HG03565 (cell line): ENCODE measurements around the gene SCN4B.

ENCODE experiments used
- ATAC-seq: cut with Tn5 transposase; IDR thresholded peaks from one replicate; pipeline ENCODE4 v1.9.1; 2021; ENCODE audit warnings: mild to moderate bottlenecking, moderate library complexity; ENCODE audit not compliant: unreplicated experiment

Gene SCN4B

GRCh38 chr11:118132385-118133151, 20.1 kb downstream of the SCN4B start:
- ATAC-seq = no peak

GRCh38 chr11:118129471-118130172, 23.0 kb downstream of the SCN4B start:
- no peak for ATAC-seq

GRCh38 chr11:118128721-118129470, 23.7 kb downstream of the SCN4B start:
- no peak for ATAC-seq

- ATAC-seq = no peak
These were observed 24.3 kb downstream of the SCN4B start for GRCh38 chr11:118128310-118128709.

- no peak for ATAC-seq
These were observed 26.4 kb downstream of the SCN4B start for GRCh38 chr11:118126082-118126838.

- no peak for ATAC-seq
These were observed 27.6 kb downstream of the SCN4B start for GRCh38 chr11:118124929-118125535.

GRCh38 chr11:118120793-118121192, 31.8 kb downstream of the SCN4B start:
- no peak for ATAC-seq

- no peak for ATAC-seq
These were observed 34.6 kb downstream of the SCN4B start for GRCh38 chr11:118117790-118118601.

- no peak for ATAC-seq
These were observed 37.6 kb downstream of the SCN4B start for GRCh38 chr11:118115048-118115447.

- ATAC-seq = no peak
These were observed 38.4 kb downstream of the SCN4B start for GRCh38 chr11:118114266-118114665.

GRCh38 chr11:118112711-118113430, 39.8 kb downstream of the SCN4B start:
- ATAC-seq = no peak

GRCh38 chr11:118111744-118112035, 40.9 kb downstream of the SCN4B start:
- ATAC-seq = no peak

GRCh38 chr11:118111019-118111743, 41.4 kb downstream of the SCN4B start:
- ATAC-seq = no peak

GRCh38 chr11:118109231-118109630, 43.4 kb downstream of the SCN4B start:
- ATAC-seq = no peak

GRCh38 chr11:118108513-118108912, 44.1 kb downstream of the SCN4B start:
- no peak for ATAC-seq

- no peak for ATAC-seq
These were observed 45.8 kb downstream of the SCN4B start for GRCh38 chr11:118106789-118107335.

GRCh38 chr11:118105657-118106305, 46.8 kb downstream of the SCN4B start:
- ATAC-seq = no peak

- no peak for ATAC-seq
These were observed 48.1 kb downstream of the SCN4B start for GRCh38 chr11:118104491-118104890.
